SK-MEL-5 (cell line): ENCODE measurements around the gene RAB17. TPM values are rescaled to one million over a fixed set of nuclear protein-coding genes. Genes with fewer than 3 reads are reported as not detected.
A peak's percentile ranks its signal among the peaks of the same experiment; 100 is the strongest.

Experiments used
- DNase-seq: peaks from one replicate; pipeline ENCODE4 v3.0.0-alpha.2; 2016; ENCODE audit warnings: low read depth, low spot score
- in situ Hi-C: cut with HindIII; loops from 2 replicates; pipeline ENCODE4 v1.10.0; 2016; ENCODE audit warnings: low sequenced_read_pairs, high pct_unique_total_duplicates, low pct_unique_long_range_greater_than_20kb
- total RNA-seq: library from RNA; depleted of rRNA; stranded (reverse); fragments of >200 nt; shearing (Covaris generic); gene quantifications from 2 replicates; pipeline ENCODE4 v1.2.3, GENCODE V29; 2014

RAB17 gene
- total RNA-seq, 1 experiment from 2014 or later: 82.8 TPM

GRCh38 chr2:237572742-237573101, 17.8 kb downstream of the RAB17 start:
- in situ Hi-C loops: no loop called here
- DNase-seq: no peak

GRCh38 chr2:237572021-237572741, 18.4 kb downstream of the RAB17 start:
- peak; percentile 89 for DNase-seq
- in situ Hi-C loops: no loop called here

GRCh38 chr2:237571551-237571950, 19.0 kb downstream of the RAB17 start:
- in situ Hi-C loops: no loop called here
- no peak for DNase-seq

GRCh38 chr2:237570776-237571335, 19.7 kb downstream of the RAB17 start:
- in situ Hi-C loops: no loop called here
- DNase-seq: no peak

GRCh38 chr2:237569896-237570295, 20.6 kb downstream of the RAB17 start:
- no peak for DNase-seq
- in situ Hi-C loops: no loop called here

GRCh38 chr2:237569041-237569440, 21.5 kb downstream of the RAB17 start:
- no peak for DNase-seq
- in situ Hi-C loops: no loop called here

GRCh38 chr2:237568121-237568660, 22.3 kb downstream of the RAB17 start:
- in situ Hi-C loops: no loop called here

GRCh38 chr2:237567276-237568029, 23.1 kb downstream of the RAB17 start:
- no peak for DNase-seq
- in situ Hi-C loops: no loop called here

More at GRCh38 chr2:237568121-237568660, 22.3 kb downstream of the RAB17 start:
- no peak for DNase-seq

- no peak for DNase-seq
- in situ Hi-C loops: no loop called here
These were observed 23.9 kb downstream of the RAB17 start, which contains the start of gene PRLH for GRCh38 chr2:237566401-237567235. TSS of gene PRLH (plus strand) at chr2:237566574. CDS start at chr2:237566574, 0 bp downstream.

GRCh38 chr2:237565974-237566373, 24.6 kb downstream of the RAB17 start:
- no peak for DNase-seq
- in situ Hi-C loops: no loop called here

GRCh38 chr2:237564526-237565131, 25.9 kb downstream of the RAB17 start:
- in situ Hi-C loops: no loop called here
- no peak for DNase-seq

- in situ Hi-C loops: no loop called here
- DNase-seq: no peak
These were observed 26.7 kb downstream of the RAB17 start for GRCh38 chr2:237563816-237564215.

- in situ Hi-C loops: no loop called here
- DNase-seq: no peak
These were observed 29.3 kb downstream of the RAB17 start for GRCh38 chr2:237561221-237561620.

GRCh38 chr2:237558961-237559641, 31.4 kb downstream of the RAB17 start:
- in situ Hi-C loops: no loop called here
- DNase-seq: peak; percentile 25

- in situ Hi-C loops: no loop called here
- no peak for DNase-seq
These were observed 32.9 kb downstream of the RAB17 start for GRCh38 chr2:237557633-237558015.

GRCh38 chr2:237556773-237557632, 33.5 kb downstream of the RAB17 start:
- DNase-seq: no peak
- in situ Hi-C loops: no loop called here
